WI38 (cell line): ENCODE data around the gene ZBTB47.

Experiments used
- H3K4me3 ChIP-seq: 2 replicates; pipeline ENCODE4 v1.5.1; 2011; ENCODE audit warnings: low read depth, mild to moderate bottlenecking, control low read depth, low read length
- CTCF ChIP-seq: IDR thresholded peaks from 2 replicates; pipeline ENCODE4 v1.5.1; 2012; ENCODE audit warnings: low read depth, mild to moderate bottlenecking, control low read depth, low read length

ZBTB47 gene

GRCh38 chr3:42657675-42658074 lies 4.2 kb downstream of the ZBTB47 start:
- no peak for TF ChIP-seq CTCF
- H3K4me3 ChIP-seq: no peak overlapping the region

GRCh38 chr3:42658091-42658770 lies 4.7 kb downstream of the ZBTB47 start:
- H3K4me3 ChIP-seq: no peak overlapping the region
- TF ChIP-seq CTCF: no peak

GRCh38 chr3:42658771-42659390 lies 5.4 kb downstream of the ZBTB47 start:
- TF ChIP-seq CTCF: no peak
- no peak overlapping the region for H3K4me3 ChIP-seq

GRCh38 chr3:42659451-42660130 lies 6.1 kb downstream of the ZBTB47 start:
- H3K4me3 ChIP-seq: no peak overlapping the region
- no peak for TF ChIP-seq CTCF

GRCh38 chr3:42660131-42660715 lies 6.7 kb downstream of the ZBTB47 start:
- no peak overlapping the region for H3K4me3 ChIP-seq
- no peak for TF ChIP-seq CTCF

- no peak for TF ChIP-seq CTCF
- H3K4me3 ChIP-seq: no peak overlapping the region
Observed at GRCh38 chr3:42660898-42661297, 7.4 kb downstream of the ZBTB47 start.

GRCh38 chr3:42661593-42662022 lies 8.1 kb downstream of the ZBTB47 start:
- TF ChIP-seq CTCF: no peak
- no peak overlapping the region for H3K4me3 ChIP-seq
